GM18870 (cell line): ENCODE measurements around the gene JAG2.

Experiments
- ATAC-seq: cut with Tn5 transposase; IDR thresholded peaks from one replicate; pipeline ENCODE4 v1.9.1; 2021; ENCODE audit warnings: moderate library complexity; ENCODE audit not compliant: unreplicated experiment

JAG2 gene

GRCh38 chr14:105167303-105168092, 1.1 kb downstream of the JAG2 start:
- no peak for ATAC-seq

GRCh38 chr14:105166571-105167302, 1.8 kb downstream of the JAG2 start:
- no peak for ATAC-seq

GRCh38 chr14:105165761-105166485, 2.7 kb downstream of the JAG2 start:
- ATAC-seq = no peak

GRCh38 chr14:105165134-105165704, 3.4 kb downstream of the JAG2 start:
- ATAC-seq = no peak

- no peak for ATAC-seq
These were observed 5.4 kb downstream of the JAG2 start for GRCh38 chr14:105163040-105163742.

- no peak for ATAC-seq
These were observed 6.0 kb downstream of the JAG2 start for GRCh38 chr14:105162669-105162979.

GRCh38 chr14:105161964-105162668, 6.5 kb downstream of the JAG2 start:
- no peak for ATAC-seq

- no peak for ATAC-seq
These were observed 7.3 kb downstream of the JAG2 start for GRCh38 chr14:105161309-105161708.

GRCh38 chr14:105160776-105161175, 7.8 kb downstream of the JAG2 start:
- no peak for ATAC-seq

GRCh38 chr14:105159344-105159743, 9.2 kb downstream of the JAG2 start:
- no peak for ATAC-seq

GRCh38 chr14:105158794-105159193, 9.8 kb downstream of the JAG2 start:
- no peak for ATAC-seq

GRCh38 chr14:105157872-105158271, 10.7 kb downstream of the JAG2 start:
- ATAC-seq = no peak

- no peak for ATAC-seq
These were observed 11.9 kb downstream of the JAG2 start for GRCh38 chr14:105156414-105157375.

GRCh38 chr14:105155681-105156413, 12.7 kb downstream of the JAG2 start:
- no peak for ATAC-seq

GRCh38 chr14:105155071-105155651, 13.4 kb downstream of the JAG2 start:
- no peak for ATAC-seq

GRCh38 chr14:105154476-105154871, 14.1 kb downstream of the JAG2 start:
- no peak for ATAC-seq

- ATAC-seq = no peak
These were observed 14.7 kb downstream of the JAG2 start for GRCh38 chr14:105153739-105154475.
